HepG2 (cell line): ENCODE data around the gene DCST2. TPM values are rescaled to one million over a fixed set of nuclear protein-coding genes. Genes with fewer than 3 reads are reported as not detected.

Experiments used
- ATAC-seq: fragments of 200-7000 bp; cut with Tn5 transposase; 3 replicates; pipeline ENCODE4 v1.9.1; 2020; ENCODE audit warnings: mild to moderate bottlenecking, moderate library complexity
- BruUV-seq: library from RNA; stranded (reverse); fragments of 400-500 nt; replicated peaks from 2 replicates; lab custom pipeline; 2021; lab: Mats Ljungman, UMichigan
- CTCF ChIA-PET: fragments of 300-600 bp; formaldehyde crosslinking; extraction: SDS; loops from one replicate; lab custom pipeline; 2021; ENCODE audit warnings: low total read pairs, inconsistent platforms, low intra/inter-chr PET ratio; lab: Yijun Ruan, JAX
- POLR2A ChIA-PET: fragments of 350-600 bp; sonication (Branson Sonifier 250); formaldehyde crosslinking; loops from one replicate; lab custom pipeline; 2020; ENCODE audit warnings: antibody characterized with exemption, inconsistent platforms; lab: Yijun Ruan, JAX
- DNase-seq: peaks from one replicate; pipeline ENCODE4 v3.0.0-alpha.2; 2015; ENCODE audit warnings: low spot score
- FAIRE-seq: peaks from 3 replicates; lab custom pipeline; 2011; peaks lifted over from hg19 to GRCh38; lab: Jason Lieb, UNC
- H2AFZ ChIP-seq: one replicate; pipeline ENCODE4 v1.6.1; 2011; ENCODE audit warnings: low read length, inconsistent platforms
- H3K27ac ChIP-seq: fragments of 300-600 bp; 3 replicates; pipeline ENCODE4 v1.8.0; 2011; ENCODE audit warnings: mixed run types, mild to moderate bottlenecking, mixed read lengths, low read length, inconsistent platforms; ENCODE audit not compliant: insufficient read depth; ENCODE audit errors: extremely low read length
- H3K27me3 ChIP-seq, 2 experiments: fragments of 200-600 bp in 1 of 2; 2 replicates in 1 of 2; 3 replicates in 1 of 2; pipeline versions ENCODE4 v1.6.0 to v1.8.0; 2011; ENCODE audit warnings: low read length in 2 of 2, mild to moderate bottlenecking in 2 of 2, moderate library complexity in 2 of 2, inconsistent platforms in 1 of 2; ENCODE audit not compliant: insufficient read depth in 2 of 2, control insufficient read depth in 1 of 2
- H3K36me3 ChIP-seq, 2 experiments: fragments of 200-600 bp in 1 of 2; replicated peaks in 1 of 2; 2 replicates in 1 of 2; 3 replicates in 1 of 2; pipeline versions ENCODE4 v1.5.1 to v1.8.0; 2011; ENCODE audit warnings: low read length in 2 of 2, inconsistent platforms in 1 of 2; ENCODE audit not compliant: insufficient read depth in 2 of 2, control insufficient read depth in 1 of 2
- H3K4me1 ChIP-seq: 2 replicates; pipeline ENCODE4 v1.5.1; 2012; ENCODE audit warnings: low read length, inconsistent platforms; ENCODE audit not compliant: insufficient read depth
- H3K4me2 ChIP-seq: 2 replicates; pipeline ENCODE4 v1.6.0; 2011; ENCODE audit warnings: low read depth, low read length, inconsistent platforms
- H3K4me3 ChIP-seq, 3 experiments: fragments of 200-600 bp in 1 of 3; sonication (generic), shearing (Covaris generic) in 1 of 3; replicated peaks in 1 of 3; 2 replicates each; pipeline ENCODE4 v1.5.1; 2011 to 2016; ENCODE audit warnings: low read length in 3 of 3, inconsistent platforms in 2 of 3, low read depth in 2 of 3, mild to moderate bottlenecking in 2 of 3, control low read depth in 1 of 3, mixed read lengths in 1 of 3; ENCODE audit not compliant: insufficient read depth in 1 of 3
- H3K79me2 ChIP-seq: one replicate; pipeline ENCODE4 v1.6.1; 2011; ENCODE audit warnings: low read length, inconsistent platforms; ENCODE audit not compliant: insufficient read depth
- H3K9ac ChIP-seq: 2 replicates; pipeline ENCODE4 v1.6.0; 2011; ENCODE audit warnings: mild to moderate bottlenecking, low read depth, low read length, inconsistent platforms; ENCODE audit not compliant: insufficient read depth
- H3K9me3 ChIP-seq: 2 replicates; pipeline ENCODE4 v1.5.1; 2012; ENCODE audit warnings: mild to moderate bottlenecking, low read length
- H4K20me1 ChIP-seq: 2 replicates; pipeline ENCODE4 v1.6.0; 2011; ENCODE audit warnings: inconsistent platforms, mild to moderate bottlenecking, low read length, moderate library complexity; ENCODE audit not compliant: insufficient read depth
- BCL6 ChIP-seq: IDR thresholded peaks from 2 replicates; pipeline ENCODE4 v1.6.1; 2016; ENCODE audit warnings: missing genetic modification reagents, missing compliant biosample characterization
- CSRNP1 ChIP-seq: sonication (generic); formaldehyde crosslinking; IDR thresholded peaks from 2 replicates; pipeline ENCODE4 v1.8.1; 2023; ENCODE audit warnings: mild to moderate bottlenecking, missing genetic modification reagents
- HIVEP1 ChIP-seq: sonication (generic); formaldehyde crosslinking; IDR thresholded peaks from 2 replicates; pipeline ENCODE4 v1.4.0; 2020; ENCODE audit warnings: mild to moderate bottlenecking, missing genetic modification reagents
- HMGA1 ChIP-seq: sonication (generic); formaldehyde crosslinking; conservative IDR thresholded peaks from 2 replicates; pipeline ENCODE4 v1.4.0; 2020; ENCODE audit warnings: missing genetic modification reagents
- HOXA9 ChIP-seq: sonication (generic); formaldehyde crosslinking; IDR thresholded peaks from 2 replicates; pipeline ENCODE4 v1.8.1; 2022; ENCODE audit warnings: missing genetic modification reagents, mild to moderate bottlenecking, moderate library complexity, borderline replicate concordance
- JUND ChIP-seq: sonication (generic); formaldehyde crosslinking; IDR thresholded peaks from 2 replicates; pipeline ENCODE4 v1.8.0; 2022; ENCODE audit warnings: mild to moderate bottlenecking, missing genetic modification reagents
- KMT2B ChIP-seq: IDR thresholded peaks from 2 replicates; pipeline ENCODE4 v1.6.1; 2016; ENCODE audit warnings: missing genetic modification reagents, missing compliant biosample characterization
- MIER2 ChIP-seq: IDR thresholded peaks from 2 replicates; pipeline ENCODE4 v1.6.1; 2016; ENCODE audit warnings: missing biosample characterization, missing genetic modification reagents
- MLLT10 ChIP-seq: sonication (generic); formaldehyde crosslinking; IDR thresholded peaks from 2 replicates; pipeline ENCODE4 v1.4.0; 2020; ENCODE audit warnings: missing genetic modification reagents
- NBN ChIP-seq: fragments of 450-650 bp; conservative IDR thresholded peaks from 2 replicates; pipeline ENCODE4 v1.6.1; 2017
- NFE2 ChIP-seq: sonication (generic); formaldehyde crosslinking; IDR thresholded peaks from 2 replicates; pipeline ENCODE4 v1.4.0; 2020; ENCODE audit warnings: missing genetic modification reagents
- POLR2AphosphoS5 ChIP-seq: IDR thresholded peaks from 2 replicates; pipeline ENCODE4 v1.6.1; 2012; ENCODE audit warnings: low read depth, low read length
- SAFB2 ChIP-seq: sonication (generic); formaldehyde crosslinking; IDR thresholded peaks from 2 replicates; pipeline ENCODE4 v1.5.1; 2020; ENCODE audit warnings: missing genetic modification reagents, low read depth, mild to moderate bottlenecking, borderline replicate concordance
- SMARCE1 ChIP-seq: fragments of 450-650 bp; IDR thresholded peaks from 2 replicates; pipeline ENCODE4 v1.6.1; 2017; ENCODE audit warnings: borderline replicate concordance
- SMC3 ChIP-seq: IDR thresholded peaks from 2 replicates; pipeline ENCODE4 v1.6.1; 2011; ENCODE audit warnings: low read length, improper control_type of control experiment
- SNAPC2 ChIP-seq: sonication (generic); formaldehyde crosslinking; IDR thresholded peaks from 2 replicates; pipeline ENCODE4 v1.8.1; 2022; ENCODE audit warnings: mild to moderate bottlenecking, missing genetic modification reagents
- ZFP1 ChIP-seq: IDR thresholded peaks from 2 replicates; pipeline ENCODE4 v1.6.1; 2016
- ZMAT3 ChIP-seq: sonication (generic); formaldehyde crosslinking; conservative IDR thresholded peaks from 2 replicates; pipeline ENCODE4 v1.7.0; 2021; ENCODE audit warnings: missing genetic modification reagents
- ZNF20 ChIP-seq: sonication (generic); formaldehyde crosslinking; IDR thresholded peaks from 2 replicates; pipeline ENCODE4 v1.4.0; 2020; ENCODE audit warnings: mild to moderate bottlenecking, moderate library complexity, missing genetic modification reagents
- ZNF251 ChIP-seq: sonication (generic); formaldehyde crosslinking; IDR thresholded peaks from 2 replicates; pipeline ENCODE4 v1.9.0; 2021; ENCODE audit warnings: mild to moderate bottlenecking, missing genetic modification reagents
- ZNF275 ChIP-seq: sonication (generic); formaldehyde crosslinking; IDR thresholded peaks from 2 replicates; pipeline ENCODE4 v1.8.0; 2022; ENCODE audit warnings: missing genetic modification reagents, mild to moderate bottlenecking, inconsistent platforms, borderline replicate concordance
- ZNF503 ChIP-seq: sonication (generic); formaldehyde crosslinking; IDR thresholded peaks from 2 replicates; pipeline ENCODE4 v1.4.0; 2020; ENCODE audit warnings: missing genetic modification reagents
- ZNF570 ChIP-seq: sonication (generic); formaldehyde crosslinking; IDR thresholded peaks from 2 replicates; pipeline ENCODE4 v1.4.0; 2020; ENCODE audit warnings: mild to moderate bottlenecking, missing genetic modification reagents, borderline replicate concordance
- WGBS: methylation state at CpG from one replicate; pipeline ENCODE4 v1.1.6; 2017; ENCODE audit warnings: low lambda C conversion rate; 5-methylcytosine and 5-hydroxymethylcytosine counted together
- in situ Hi-C: cut with HindIII; loops from 2 replicates; pipeline ENCODE4 v1.10.0; 2017; ENCODE audit warnings: low pct_unique_long_range_greater_than_20kb; ENCODE audit not compliant: extremely low pct_ligation_motif_present
- intact Hi-C: fragments of 100-400 bp; cut with micrococcal nuclease; formaldehyde crosslinking; loops from one replicate; pipeline ENCODE4 v1.10.0; 2022; ENCODE audit not compliant: unreplicated experiment
- polyA plus RNA-seq, 8 experiments: library from polyadenylated mRNA; depleted of rRNA in 3 of 8; stranded (reverse) in 7 of 8; unstranded in 1 of 8; fragments of >200 nt; fragmentation: Illumina TruSeq in 4 of 8; extraction: Trizol in 4 of 8; gene quantifications; 2 replicates each; pipeline versions ENCODE4 v1.2.1 to v1.2.3, GENCODE V29; 2011 to 2016; ENCODE audit warnings: low read depth in 4 of 8, missing spikeins in 1 of 8, mixed read lengths in 1 of 8; ENCODE audit not compliant: insufficient read depth in 1 of 8
- total RNA-seq, 5 experiments: library from RNA; depleted of rRNA; stranded (reverse); fragments of >200 nt; fragmentation: Illumina TruSeq; extraction: Trizol; gene quantifications; 2 replicates each; pipeline ENCODE4 v1.2.3, GENCODE V29; 2016; ENCODE audit warnings: low read depth in 1 of 5

Gene DCST2
- total and polyA plus RNA-seq, 2 of the 13 experiments (the other 11 are each of a cell fraction or from before 2014, with no cell fraction given): 0.74 TPM; not detected in 1

- Histone ChIP-seq H3K4me1 (peaks cover 64% of the 10 kb centered on the region), H3K27ac (peak overlapping the region; percentile 100), H3K79me2 (peaks cover 66% of the 10 kb centered on the region), H3K36me3 (peaks cover 10 to 20% of the 10 kb centered on the region in 2 experiments; a peak in 4 of 5 replicates), H2AFZ (no peak overlapping the region), H3K9ac (peak overlapping the region; percentile 98), H3K9me3 (no peaks in the 10 kb centered on the region), H4K20me1 (no peaks in the 10 kb centered on the region), H3K4me3 (peak overlapping the region; percentile 30 to 84 (median 70); a peak in 5 of 6 replicates), H3K27me3 (no peaks in the 10 kb centered on the region; a peak in 1 of 5 replicates), H3K4me2 (peak overlapping the region; percentile 100)
- ChIA-PET POLR2A (interaction anchor here (0.7 to 6.6 kb wide), 18 partner anchors 10 to 154 kb away, joined by 3 to 148 read pairs (median 16); partner anchors contain the start of genes ADAM15, FLAD1, LENEP and PBXIP1), CTCF (interaction anchor here (1.0 kb wide), 1 partner anchor 10 kb away, joined by 3 read pairs; no protein-coding TSS in a partner anchor)
- 48% methylated on average over 3 of the region's 3 CpGs for WGBS
- no peak for ATAC-seq
- no TSS peak for BruUV-seq
- no peak for DNase-seq
- no peak for FAIRE-seq
- intact Hi-C loops: loop anchor here (2.0 kb wide), 1 partner anchor 15 kb away; the partner anchor contains the start of gene PBXIP1
- in situ Hi-C loops: no loop called here
- TF ChIP-seq ZNF503 (CRISPR knock-in tag) (no peak), SMARCE1 (no peak), ZNF570 (CRISPR knock-in tag) (no peak), SMC3 (no peak), POLR2AphosphoS5 (no peak), MLLT10 (CRISPR knock-in tag) (no peak), ZNF20 (CRISPR knock-in tag) (no peak), ZMAT3 (CRISPR knock-in tag) (no peak), BCL6 (CRISPR knock-in tag) (no peak), MIER2 (CRISPR knock-in tag) (no peak), NFE2 (no peak), JUND (CRISPR knock-in tag) (no peak), ZNF275 (CRISPR knock-in tag) (no peak), NBN (no peak), KMT2B (0 out of 2 replicates have a peak, but pooled peaks have one; percentile 0), ZNF251 (CRISPR knock-in tag) (no peak), CSRNP1 (CRISPR knock-in tag) (no peak), ZFP1 (no peak), HOXA9 (CRISPR knock-in tag) (no peak), HIVEP1 (CRISPR knock-in tag) (no peak), SNAPC2 (peak; percentile 27; the same call in 1 of the 2 replicates), HMGA1 (CRISPR knock-in tag) (no peak), SAFB2 (peak; percentile 38; the same call in 1 of the 2 replicates)
These were observed 61.4 kb downstream of the DCST2 start for GRCh38 chr1:154972213-154972516.
